Measurements from ENCODE around the gene PNMA6E.

PNMA6E gene

GRCh38 chrX:153375571-153375970, 25.6 kb downstream of the PNMA6E start:
- H3K4me3 ChIP-seq (ENCODE audit: low read depth, low read length): no peak overlapping the region
- no peak for TF ChIP-seq CTCF (IDR thresholded peaks at IDR 0.05; ENCODE audit: low read depth, low read length, missing control alignments)
- no peak for DNase-seq (ENCODE audit: low read depth)

- DNase-seq (ENCODE audit: low read depth): no peak
- H3K4me3 ChIP-seq (ENCODE audit: low read depth, low read length): no peak overlapping the region
- no peak for TF ChIP-seq CTCF (IDR thresholded peaks at IDR 0.05; ENCODE audit: low read depth, low read length, missing control alignments)
Observed at GRCh38 chrX:153374426-153374825, 26.7 kb downstream of the PNMA6E start.

- no peak overlapping the region for H3K4me3 ChIP-seq (ENCODE audit: low read depth, low read length)
- no peak for TF ChIP-seq CTCF (IDR thresholded peaks at IDR 0.05; ENCODE audit: low read depth, low read length, missing control alignments)
- no peak for DNase-seq (ENCODE audit: low read depth)
Observed at GRCh38 chrX:153372949-153373348, 28.2 kb downstream of the PNMA6E start.

- H3K4me3 ChIP-seq (ENCODE audit: low read depth, low read length): no peak overlapping the region
- no peak for DNase-seq (ENCODE audit: low read depth)
- TF ChIP-seq CTCF (IDR thresholded peaks at IDR 0.05; ENCODE audit: low read depth, low read length, missing control alignments): no peak
Observed at GRCh38 chrX:153371256-153371655, 29.9 kb downstream of the PNMA6E start.

GRCh38 chrX:153370293-153371055, 30.7 kb downstream of the PNMA6E start:
- no peak for TF ChIP-seq CTCF (IDR thresholded peaks at IDR 0.05; ENCODE audit: low read depth, low read length, missing control alignments)

GRCh38 chrX:153366878-153367538, 34.1 kb downstream of the PNMA6E start:
- H3K4me3 ChIP-seq (ENCODE audit: low read depth, low read length): no peak overlapping the region
- no peak for TF ChIP-seq CTCF (IDR thresholded peaks at IDR 0.05; ENCODE audit: low read depth, low read length, missing control alignments)
- no peak for DNase-seq (ENCODE audit: low read depth)

More at GRCh38 chrX:153370293-153371055, 30.7 kb downstream of the PNMA6E start:
- H3K4me3 ChIP-seq (ENCODE audit: low read depth, low read length): no peak overlapping the region
- no peak for DNase-seq (ENCODE audit: low read depth)

Measured in GM12864 (cell line).